Activated B cell treated with CpG ODN at 0.5 μM for 24 hours (primary cell): ENCODE data around the gene CCDC197. TPM values are rescaled to one million over a fixed set of nuclear protein-coding genes. Genes with fewer than 3 reads are reported as not detected.

Experiments used
- ATAC-seq: fragments of 200-7000 bp; cut with Tn5 transposase; one replicate; pipeline ENCODE4 v1.10.0; 2021; ENCODE audit warnings: low read depth, mild to moderate bottlenecking, moderate library complexity
- CTCF ChIA-PET: fragments of 350-600 bp; sonication (Branson Sonifier 250); formaldehyde crosslinking; loops from one replicate; lab custom pipeline; 2021; ENCODE audit warnings: antibody characterized with exemption; lab: Charles Lee
- POLR2A ChIA-PET: fragments of 350-600 bp; sonication (Branson Sonifier 250); formaldehyde crosslinking; loops from one replicate; lab custom pipeline; 2021; ENCODE audit warnings: antibody characterized with exemption; lab: Charles Lee
- DNase-seq: peaks from one replicate; pipeline ENCODE4 v3.0.0; 2022
- H3K27ac Mint-ChIP-seq: one replicate; pipeline ENCODE4 v1.8.0; 2020; ENCODE audit warnings: mixed read lengths
- H3K27me3 Mint-ChIP-seq: one replicate; pipeline ENCODE4 v1.8.0; 2021; ENCODE audit warnings: mixed read lengths
- H3K36me3 Mint-ChIP-seq: one replicate; pipeline ENCODE4 v1.8.0; 2021; ENCODE audit warnings: low read depth, mixed read lengths
- H3K4me1 Mint-ChIP-seq: one replicate; pipeline ENCODE4 v1.8.0; 2021; ENCODE audit warnings: mixed read lengths
- H3K4me3 Mint-ChIP-seq: one replicate; pipeline ENCODE4 v1.8.0; 2020; ENCODE audit warnings: mild to moderate bottlenecking, mixed read lengths
- H3K9me3 Mint-ChIP-seq: one replicate; pipeline ENCODE4 v1.8.0; 2020; ENCODE audit warnings: mixed read lengths
- intact Hi-C: fragments of 100-400 bp; cut with micrococcal nuclease; formaldehyde crosslinking; loops from one replicate; pipeline ENCODE4 v1.15.1; 2024
- total RNA-seq: library from RNA; stranded (reverse); gene quantifications from 2 replicates; pipeline ENCODE4 v1.2.3, GENCODE V29; 2022
- TF ChIP-seq, protein P1 (sequence below): fragments of 200-600 bp; IDR thresholded peaks from one replicate; pipeline ENCODE4 v1.8.0; 2022; ENCODE audit warnings: antibody characterized with exemption, mild to moderate bottlenecking

CCDC197 gene
- total RNA-seq, 1 donor from 2014 or later = not detected

GRCh38 chr14:94004015-94004414 lies 6.9 kb downstream of the CCDC197 start:
- Mint-ChIP-seq H3K9me3 (no peaks in the 10 kb centered on the region), H3K4me1 (no peaks in the 10 kb centered on the region), H3K27me3 (peaks cover 35% of the 10 kb centered on the region), H3K4me3 (no peak overlapping the region), H3K27ac (no peak overlapping the region), H3K36me3 (no peaks in the 10 kb centered on the region)
- intact Hi-C loops = loop anchor here (5.0 kb wide), 1 partner anchor 47 kb away; no protein-coding TSS in a partner anchor
- ChIA-PET CTCF (interaction anchor here (1.1 to 11.8 kb wide), 5 partner anchors 9 to 65 kb away, joined by 3 to 307 read pairs (median 8); no protein-coding TSS in a partner anchor), POLR2A (interaction anchor here (0.8 kb wide), 1 partner anchor 64 kb away, joined by 4 read pairs; no protein-coding TSS in a partner anchor)
- DNase-seq (no peak), ATAC-seq (no peak)
- TF ChIP-seq, protein P1, sequence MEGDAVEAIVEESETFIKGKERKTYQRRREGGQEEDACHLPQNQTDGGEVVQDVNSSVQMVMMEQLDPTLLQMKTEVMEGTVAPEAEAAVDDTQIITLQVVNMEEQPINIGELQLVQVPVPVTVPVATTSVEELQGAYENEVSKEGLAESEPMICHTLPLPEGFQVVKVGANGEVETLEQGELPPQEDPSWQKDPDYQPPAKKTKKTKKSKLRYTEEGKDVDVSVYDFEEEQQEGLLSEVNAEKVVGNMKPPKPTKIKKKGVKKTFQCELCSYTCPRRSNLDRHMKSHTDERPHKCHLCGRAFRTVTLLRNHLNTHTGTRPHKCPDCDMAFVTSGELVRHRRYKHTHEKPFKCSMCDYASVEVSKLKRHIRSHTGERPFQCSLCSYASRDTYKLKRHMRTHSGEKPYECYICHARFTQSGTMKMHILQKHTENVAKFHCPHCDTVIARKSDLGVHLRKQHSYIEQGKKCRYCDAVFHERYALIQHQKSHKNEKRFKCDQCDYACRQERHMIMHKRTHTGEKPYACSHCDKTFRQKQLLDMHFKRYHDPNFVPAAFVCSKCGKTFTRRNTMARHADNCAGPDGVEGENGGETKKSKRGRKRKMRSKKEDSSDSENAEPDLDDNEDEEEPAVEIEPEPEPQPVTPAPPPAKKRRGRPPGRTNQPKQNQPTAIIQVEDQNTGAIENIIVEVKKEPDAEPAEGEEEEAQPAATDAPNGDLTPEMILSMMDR = no peak

- ATAC-seq = no peak
- Mint-ChIP-seq H3K27me3 (peaks cover 35% of the 10 kb centered on the region), H3K9me3 (no peaks in the 10 kb centered on the region), H3K4me1 (no peaks in the 10 kb centered on the region), H3K4me3 (no peak overlapping the region), H3K36me3 (no peaks in the 10 kb centered on the region), H3K27ac (no peak overlapping the region)
- CTCF ChIA-PET = interaction anchor here (2.1 to 11.8 kb wide), 2 partner anchors 13 to 67 kb away, joined by 8 to 307 read pairs; no protein-coding TSS in a partner anchor
- DNase-seq = no peak
- POLR2A ChIA-PET = no interaction called here
- intact Hi-C loops = no loop called here
- TF ChIP-seq, protein P1 = no peak
These were observed 8.4 kb downstream of the CCDC197 start for GRCh38 chr14:94005324-94006073.

GRCh38 chr14:94008234-94008633 lies 11.1 kb downstream of the CCDC197 start:
- ChIA-PET CTCF (interaction anchor here (1.1 kb wide), 1 partner anchor 69 kb away, joined by 3 read pairs; no protein-coding TSS in a partner anchor), POLR2A (no interaction called here)
- ATAC-seq (no peak), DNase-seq (no peak)
- H3K4me1 Mint-ChIP-seq = peaks cover 4% of the 10 kb centered on the region
- H3K36me3 Mint-ChIP-seq = no peaks in the 10 kb centered on the region
- H3K27ac Mint-ChIP-seq = no peak overlapping the region
- peaks cover 35% of the 10 kb centered on the region for H3K27me3 Mint-ChIP-seq
- no peak overlapping the region for H3K4me3 Mint-ChIP-seq
- TF ChIP-seq, protein P1 = no peak
- intact Hi-C loops = no loop called here
- no peaks in the 10 kb centered on the region for H3K9me3 Mint-ChIP-seq

DNA sequence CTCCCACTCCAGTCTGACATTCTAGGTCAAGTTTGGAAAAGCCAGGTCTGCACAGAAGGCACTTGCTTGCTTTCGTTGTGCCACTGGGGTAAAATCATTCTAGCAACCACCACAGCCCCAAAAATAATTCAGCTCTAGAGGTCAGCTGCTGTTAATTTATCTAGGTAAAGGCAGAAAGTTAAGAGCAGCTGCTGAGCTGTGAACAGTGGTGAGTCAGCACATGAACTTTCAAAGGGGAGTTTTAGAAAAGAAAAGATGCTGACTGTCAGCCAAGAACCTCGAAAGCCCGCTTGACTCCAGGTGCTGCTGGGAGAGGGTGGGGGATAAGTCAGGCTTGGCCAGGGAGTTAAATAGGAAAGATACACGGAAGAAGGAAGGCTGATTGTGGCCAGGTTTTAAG lies 12.7 kb downstream of the CCDC197 start:
- POLR2A ChIA-PET = no interaction called here
- ATAC-seq = no peak
- no peaks in the 10 kb centered on the region for H3K9me3 Mint-ChIP-seq

GRCh38 chr14:94010625-94011024 lies 13.5 kb downstream of the CCDC197 start:
- ATAC-seq (no peak), DNase-seq (no peak)
- intact Hi-C loops = no loop called here
- CTCF ChIA-PET = no interaction called here
- POLR2A ChIA-PET = no interaction called here
- Mint-ChIP-seq H3K4me3 (no peak overlapping the region), H3K4me1 (peaks cover 4% of the 10 kb centered on the region), H3K36me3 (no peaks in the 10 kb centered on the region), H3K27me3 (peaks cover 33% of the 10 kb centered on the region), H3K27ac (no peak overlapping the region), H3K9me3 (no peaks in the 10 kb centered on the region)
- TF ChIP-seq, protein P1 = no peak

More for the DNA sequence above, 12.7 kb downstream of the CCDC197 start:
- TF ChIP-seq, protein P1 = no peak
- intact Hi-C loops = no loop called here
- no peak overlapping the region for H3K27ac Mint-ChIP-seq
- H3K36me3 Mint-ChIP-seq = no peaks in the 10 kb centered on the region
- peaks cover 31% of the 10 kb centered on the region for H3K27me3 Mint-ChIP-seq
- H3K4me3 Mint-ChIP-seq = no peak overlapping the region
- DNase-seq = no peak
- CTCF ChIA-PET = no interaction called here
- peaks cover 4% of the 10 kb centered on the region for H3K4me1 Mint-ChIP-seq
